GM23338 (cell line): ENCODE data around the gene DTX1. TPM values are rescaled to one million over a fixed set of nuclear protein-coding genes. Genes with fewer than 3 reads are reported as not detected.

ENCODE experiments used
- ATAC-seq: fragments of 200-7000 bp; cut with Tn5 transposase; 3 replicates; pipeline ENCODE4 v1.9.1; 2020
- DNase-seq: peaks from one replicate; pipeline ENCODE4 v3.0.0-alpha.2; 2015; ENCODE audit warnings: low spot score
- H2AFZ ChIP-seq: fragments of 200-600 bp; sonication (generic); 2 replicates; pipeline ENCODE4 v1.8.0; 2016; ENCODE audit warnings: antibody characterized with exemption, mild to moderate bottlenecking, moderate library complexity
- H3F3A ChIP-seq: fragments of 200-600 bp; sonication (generic); replicated peaks from 2 replicates; pipeline ENCODE4 v1.8.0; 2017; ENCODE audit warnings: antibody characterized with exemption, mixed run types, low read depth
- H3K27ac ChIP-seq: fragments of 200-600 bp; sonication (generic); 2 replicates; pipeline ENCODE4 v1.6.1; 2016; ENCODE audit warnings: low read depth
- H3K27me3 ChIP-seq: fragments of 200-600 bp; sonication (generic); 2 replicates; pipeline ENCODE4 v1.8.0; 2016; ENCODE audit warnings: mild to moderate bottlenecking, mixed run types, moderate library complexity; ENCODE audit not compliant: insufficient read depth
- H3K36me3 ChIP-seq: fragments of 200-600 bp; sonication (generic); 2 replicates; pipeline ENCODE4 v1.8.0; 2016; ENCODE audit warnings: mild to moderate bottlenecking; ENCODE audit not compliant: insufficient read depth
- H3K4me1 ChIP-seq: fragments of 200-600 bp; sonication (generic); 2 replicates; pipeline ENCODE4 v1.8.0; 2016; ENCODE audit warnings: mild to moderate bottlenecking, moderate library complexity; ENCODE audit not compliant: insufficient read depth
- H3K4me2 ChIP-seq: fragments of 200-600 bp; sonication (generic); 2 replicates; pipeline ENCODE4 v1.7.1; 2017; ENCODE audit warnings: mixed run types
- H3K4me3 ChIP-seq: fragments of 200-600 bp; sonication (generic); 2 replicates; pipeline ENCODE4 v1.6.1; 2016; ENCODE audit warnings: mixed run types
- H3K79me2 ChIP-seq: fragments of 200-600 bp; sonication (generic); replicated peaks from 2 replicates; pipeline ENCODE4 v1.8.0; 2017; ENCODE audit warnings: mild to moderate bottlenecking; ENCODE audit not compliant: insufficient read depth
- H3K9me2 ChIP-seq: fragments of 200-600 bp; sonication (generic); 2 replicates; pipeline ENCODE4 v1.8.0; 2017; ENCODE audit not compliant: insufficient read depth
- H4K20me1 ChIP-seq: fragments of 200-600 bp; sonication (generic); replicated peaks from 2 replicates; pipeline ENCODE4 v1.8.0; 2017; ENCODE audit warnings: mild to moderate bottlenecking; ENCODE audit not compliant: insufficient read depth
- H3K27ac Mint-ChIP-seq: 2 replicates; pipeline ENCODE4 v1.8.0; 2020; ENCODE audit warnings: inconsistent platforms, mild to moderate bottlenecking, moderate library complexity, mixed read lengths
- H3K27me3 Mint-ChIP-seq: 3 replicates; pipeline ENCODE4 v1.8.0; 2022; ENCODE audit warnings: low read depth, mild to moderate bottlenecking, moderate library complexity, mixed read lengths, inconsistent platforms; ENCODE audit not compliant: insufficient read depth, poor library complexity
- H3K36me3 Mint-ChIP-seq: 3 replicates; pipeline ENCODE4 v1.8.0; 2021; ENCODE audit warnings: low read depth, mild to moderate bottlenecking, inconsistent platforms, moderate library complexity, mixed read lengths
- H3K4me1 Mint-ChIP-seq: 3 replicates; pipeline ENCODE4 v1.8.0; 2020; ENCODE audit warnings: mild to moderate bottlenecking, inconsistent platforms, mixed read lengths
- H3K4me3 Mint-ChIP-seq: 3 replicates; pipeline ENCODE4 v1.8.0; 2021; ENCODE audit warnings: moderate library complexity, mild to moderate bottlenecking, inconsistent platforms, mixed read lengths
- H3K9me3 Mint-ChIP-seq: 3 replicates; pipeline ENCODE4 v1.8.0; 2020; ENCODE audit warnings: moderate library complexity, mild to moderate bottlenecking, inconsistent platforms, mixed read lengths
- CREB1 ChIP-seq: fragments of 250-450 bp; sonication (Bioruptor Pico); IDR thresholded peaks from 2 replicates; pipeline ENCODE4 v1.5.0; 2020; ENCODE audit warnings: low read depth, mild to moderate bottlenecking, moderate library complexity
- EZH2 ChIP-seq: fragments of 200-600 bp; sonication (generic); IDR thresholded peaks from one replicate; pipeline ENCODE4 v1.8.0; 2017; ENCODE audit warnings: antibody characterized with exemption, mild to moderate bottlenecking, low read depth; ENCODE audit not compliant: unreplicated experiment
- NANOG ChIP-seq: IDR thresholded peaks from 2 replicates; pipeline ENCODE4 v1.6.1; 2016; ENCODE audit warnings: antibody characterized with exemption, borderline replicate concordance
- STAT1 ChIP-seq: IDR thresholded peaks from one replicate; pipeline ENCODE4 v1.6.1; 2016; ENCODE audit warnings: antibody characterized with exemption; ENCODE audit not compliant: unreplicated experiment
- ZNF114 ChIP-seq: fragments of 250-450 bp; sonication (Bioruptor Pico); IDR thresholded peaks from 2 replicates; pipeline ENCODE4 v1.5.0; 2020; ENCODE audit warnings: mild to moderate bottlenecking, moderate library complexity
- polyA plus RNA-seq: library from polyadenylated mRNA; unstranded; fragments of >200 nt; fragmentation: Nextera tagmentation; extraction: Ambion mirVana; gene quantifications from 2 replicates; pipeline ENCODE4 v1.2.1, GENCODE V29; 2016
- total RNA-seq: library from RNA; depleted of rRNA; stranded (reverse); fragments of >200 nt; shearing (Covaris generic); gene quantifications from 2 replicates; pipeline ENCODE4 v1.2.3, GENCODE V29; 2014
- TF ChIP-seq, protein P1 (sequence below), 2 experiments: fragments of 200-600 bp in 1 of 2; sonication (generic) in 1 of 2; conservative IDR thresholded peaks; 2 replicates each; pipeline versions ENCODE4 v1.5.1 to v1.6.1; 2016 to 2017; ENCODE audit warnings: antibody characterized with exemption in 2 of 2, low read depth in 2 of 2, mild to moderate bottlenecking in 2 of 2, moderate library complexity in 1 of 2
- TF ChIP-seq, protein P2 (sequence below): IDR thresholded peaks from 2 replicates; pipeline ENCODE4 v1.6.1; 2016; ENCODE audit warnings: antibody characterized with exemption
- TF ChIP-seq, protein P3 (sequence below): IDR thresholded peaks from one replicate; pipeline ENCODE4 v1.6.1; 2018; ENCODE audit warnings: antibody characterized with exemption; ENCODE audit not compliant: unreplicated experiment

The DTX1 gene
- total and polyA plus RNA-seq, 2 experiments from 2014 or later, result 1.6 to 9.0 TPM

DNA sequence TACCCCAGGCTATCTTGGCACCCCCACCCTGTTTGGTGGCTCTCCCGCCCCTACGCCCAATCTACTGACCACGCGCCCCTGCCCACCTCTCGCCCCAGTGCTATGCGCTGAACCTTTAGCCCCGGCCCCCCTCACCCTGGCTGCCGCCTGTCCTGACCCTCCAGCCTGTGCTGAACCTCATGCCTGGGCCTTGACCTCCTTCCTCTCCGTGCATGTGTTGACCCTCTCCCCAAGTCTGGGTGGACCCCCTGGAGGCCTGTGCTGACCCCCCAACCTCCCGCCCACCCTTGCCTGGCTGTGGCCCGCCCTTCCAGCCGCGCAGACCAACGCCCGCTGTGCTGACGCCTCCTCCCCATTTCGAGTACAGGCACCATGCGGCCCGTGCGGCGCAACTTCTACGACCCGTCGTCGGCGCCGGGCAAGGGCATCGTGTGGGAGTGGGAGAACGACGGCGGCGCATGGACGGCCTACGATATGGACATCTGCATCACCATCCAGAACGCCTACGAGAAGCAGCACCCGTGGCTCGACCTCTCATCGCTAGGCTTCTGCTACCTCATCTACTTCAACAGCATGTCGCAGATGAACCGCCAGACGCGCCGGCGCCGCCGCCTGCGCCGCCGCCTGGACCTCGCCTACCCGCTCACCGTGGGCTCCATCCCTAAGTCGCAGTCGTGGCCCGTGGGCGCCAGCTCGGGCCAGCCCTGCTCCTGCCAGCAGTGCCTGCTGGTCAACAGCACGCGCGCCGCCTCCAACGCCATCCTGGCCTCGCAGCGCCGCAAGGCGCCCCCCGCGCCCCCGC is 20.7 kb downstream of the DTX1 start:
- H3K4me1 ChIP-seq, result no peaks in the 10 kb centered on the region
- 0 out of 2 replicates have a peak, but pooled peaks cover 2% of the 10 kb centered on the region for H4K20me1 ChIP-seq
- peaks cover 36% of the 10 kb centered on the region for H3K27me3 ChIP-seq
- Mint-ChIP-seq H3K4me3 (peak overlapping the region; percentile 67), H3K27me3 (peaks cover 38% of the 10 kb centered on the region), H3K36me3 (no peaks in the 10 kb centered on the region), H3K9me3 (no peaks in the 10 kb centered on the region), H3K27ac (no peak overlapping the region), H3K4me1 (peaks cover 15% of the 10 kb centered on the region)
- H3K4me3 ChIP-seq, result peak overlapping the region; percentile 64
- no peak overlapping the region for H3K27ac ChIP-seq
- no peaks in the 10 kb centered on the region for H3K9me2 ChIP-seq
- no peaks in the 10 kb centered on the region for H3K79me2 ChIP-seq
- peak overlapping the region; percentile 91 for H2AFZ ChIP-seq
- ATAC-seq (peak; percentile 62), DNase-seq (peak; percentile 48)
- TF ChIP-seq NANOG (no peak), CREB1 (no peak), EZH2 (peak; percentile 66), ZNF114 (CRISPR knock-in tag) (no peak)
- no peaks in the 10 kb centered on the region for H3F3A ChIP-seq
- H3K36me3 ChIP-seq, result no peaks in the 10 kb centered on the region
- peak overlapping the region; percentile 82 for H3K4me2 ChIP-seq

DNA sequence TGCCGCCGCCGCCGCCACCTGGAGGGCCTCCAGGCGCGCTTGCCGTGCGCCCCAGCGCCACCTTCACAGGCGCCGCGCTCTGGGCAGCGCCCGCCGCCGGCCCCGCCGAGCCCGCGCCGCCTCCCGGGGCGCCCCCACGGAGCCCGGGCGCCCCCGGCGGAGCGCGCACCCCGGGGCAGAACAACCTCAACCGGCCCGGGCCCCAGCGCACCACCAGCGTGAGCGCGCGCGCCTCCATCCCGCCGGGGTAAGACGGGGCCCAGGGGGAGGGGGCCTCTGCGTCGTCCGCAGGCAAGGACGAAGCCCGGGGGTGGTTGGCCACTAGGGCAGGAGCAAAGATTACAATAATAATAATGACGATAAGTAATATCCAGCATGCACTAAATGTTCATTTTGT is 21.3 kb downstream of the DTX1 start:
- ATAC-seq (peak; percentile 54), DNase-seq (peak; percentile 43)
- Mint-ChIP-seq H3K4me1 (peaks cover 15% of the 10 kb centered on the region), H3K36me3 (no peaks in the 10 kb centered on the region), H3K27me3 (peaks cover 38% of the 10 kb centered on the region), H3K27ac (no peak overlapping the region), H3K4me3 (peak overlapping the region; percentile 57), H3K9me3 (no peaks in the 10 kb centered on the region)
- Histone ChIP-seq H3K36me3 (no peaks in the 10 kb centered on the region), H3K9me2 (no peaks in the 10 kb centered on the region), H3K4me2 (peak overlapping the region; percentile 82), H3K27ac (no peak overlapping the region), H2AFZ (no peak overlapping the region), H3K4me1 (no peaks in the 10 kb centered on the region), H3K4me3 (peak overlapping the region; percentile 64), H3K27me3 (peaks cover 36% of the 10 kb centered on the region), H4K20me1 (0 out of 2 replicates have a peak, but pooled peaks cover 2% of the 10 kb centered on the region), H3F3A (no peaks in the 10 kb centered on the region), H3K79me2 (no peaks in the 10 kb centered on the region)
- TF ChIP-seq EZH2, result peak; percentile 2
- TF ChIP-seq NANOG, result no peak
- TF ChIP-seq, protein P1, sequence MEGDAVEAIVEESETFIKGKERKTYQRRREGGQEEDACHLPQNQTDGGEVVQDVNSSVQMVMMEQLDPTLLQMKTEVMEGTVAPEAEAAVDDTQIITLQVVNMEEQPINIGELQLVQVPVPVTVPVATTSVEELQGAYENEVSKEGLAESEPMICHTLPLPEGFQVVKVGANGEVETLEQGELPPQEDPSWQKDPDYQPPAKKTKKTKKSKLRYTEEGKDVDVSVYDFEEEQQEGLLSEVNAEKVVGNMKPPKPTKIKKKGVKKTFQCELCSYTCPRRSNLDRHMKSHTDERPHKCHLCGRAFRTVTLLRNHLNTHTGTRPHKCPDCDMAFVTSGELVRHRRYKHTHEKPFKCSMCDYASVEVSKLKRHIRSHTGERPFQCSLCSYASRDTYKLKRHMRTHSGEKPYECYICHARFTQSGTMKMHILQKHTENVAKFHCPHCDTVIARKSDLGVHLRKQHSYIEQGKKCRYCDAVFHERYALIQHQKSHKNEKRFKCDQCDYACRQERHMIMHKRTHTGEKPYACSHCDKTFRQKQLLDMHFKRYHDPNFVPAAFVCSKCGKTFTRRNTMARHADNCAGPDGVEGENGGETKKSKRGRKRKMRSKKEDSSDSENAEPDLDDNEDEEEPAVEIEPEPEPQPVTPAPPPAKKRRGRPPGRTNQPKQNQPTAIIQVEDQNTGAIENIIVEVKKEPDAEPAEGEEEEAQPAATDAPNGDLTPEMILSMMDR (conservative IDR thresholded peaks at IDR 0.05; ENCODE audit: low read depth in 2 of 2), result no peak

DNA sequence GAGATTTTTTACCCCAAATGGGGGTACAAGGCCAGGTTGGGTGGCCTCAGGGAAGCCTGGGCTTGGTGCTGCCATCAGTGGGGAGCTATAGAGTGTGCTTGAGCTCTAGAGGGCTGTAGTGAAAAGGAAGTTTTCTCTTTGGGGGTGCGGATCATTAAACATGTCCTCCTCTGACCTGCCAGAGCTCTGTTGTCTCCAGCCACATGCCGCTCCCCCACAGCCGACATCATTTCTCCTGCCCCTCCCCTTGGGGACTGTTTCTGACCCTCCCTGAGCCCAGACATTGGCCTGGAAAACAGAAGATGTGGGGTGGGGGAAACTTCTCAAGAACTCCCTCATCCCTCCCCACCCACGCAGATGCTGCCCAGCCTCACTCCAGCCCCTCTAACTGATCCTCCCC is 25.3 kb downstream of the DTX1 start:
- TF ChIP-seq, protein P1 (conservative IDR thresholded peaks at IDR 0.05; ENCODE audit: low read depth in 2 of 2), result no peak
- no peak for TF ChIP-seq STAT1
- no peak for TF ChIP-seq ZNF114 (CRISPR knock-in tag)
- TF ChIP-seq CREB1, result no peak
- no peak for TF ChIP-seq EZH2
- TF ChIP-seq, protein P2, sequence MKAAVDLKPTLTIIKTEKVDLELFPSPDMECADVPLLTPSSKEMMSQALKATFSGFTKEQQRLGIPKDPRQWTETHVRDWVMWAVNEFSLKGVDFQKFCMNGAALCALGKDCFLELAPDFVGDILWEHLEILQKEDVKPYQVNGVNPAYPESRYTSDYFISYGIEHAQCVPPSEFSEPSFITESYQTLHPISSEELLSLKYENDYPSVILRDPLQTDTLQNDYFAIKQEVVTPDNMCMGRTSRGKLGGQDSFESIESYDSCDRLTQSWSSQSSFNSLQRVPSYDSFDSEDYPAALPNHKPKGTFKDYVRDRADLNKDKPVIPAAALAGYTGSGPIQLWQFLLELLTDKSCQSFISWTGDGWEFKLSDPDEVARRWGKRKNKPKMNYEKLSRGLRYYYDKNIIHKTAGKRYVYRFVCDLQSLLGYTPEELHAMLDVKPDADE, result no peak
- TF ChIP-seq, protein P3, sequence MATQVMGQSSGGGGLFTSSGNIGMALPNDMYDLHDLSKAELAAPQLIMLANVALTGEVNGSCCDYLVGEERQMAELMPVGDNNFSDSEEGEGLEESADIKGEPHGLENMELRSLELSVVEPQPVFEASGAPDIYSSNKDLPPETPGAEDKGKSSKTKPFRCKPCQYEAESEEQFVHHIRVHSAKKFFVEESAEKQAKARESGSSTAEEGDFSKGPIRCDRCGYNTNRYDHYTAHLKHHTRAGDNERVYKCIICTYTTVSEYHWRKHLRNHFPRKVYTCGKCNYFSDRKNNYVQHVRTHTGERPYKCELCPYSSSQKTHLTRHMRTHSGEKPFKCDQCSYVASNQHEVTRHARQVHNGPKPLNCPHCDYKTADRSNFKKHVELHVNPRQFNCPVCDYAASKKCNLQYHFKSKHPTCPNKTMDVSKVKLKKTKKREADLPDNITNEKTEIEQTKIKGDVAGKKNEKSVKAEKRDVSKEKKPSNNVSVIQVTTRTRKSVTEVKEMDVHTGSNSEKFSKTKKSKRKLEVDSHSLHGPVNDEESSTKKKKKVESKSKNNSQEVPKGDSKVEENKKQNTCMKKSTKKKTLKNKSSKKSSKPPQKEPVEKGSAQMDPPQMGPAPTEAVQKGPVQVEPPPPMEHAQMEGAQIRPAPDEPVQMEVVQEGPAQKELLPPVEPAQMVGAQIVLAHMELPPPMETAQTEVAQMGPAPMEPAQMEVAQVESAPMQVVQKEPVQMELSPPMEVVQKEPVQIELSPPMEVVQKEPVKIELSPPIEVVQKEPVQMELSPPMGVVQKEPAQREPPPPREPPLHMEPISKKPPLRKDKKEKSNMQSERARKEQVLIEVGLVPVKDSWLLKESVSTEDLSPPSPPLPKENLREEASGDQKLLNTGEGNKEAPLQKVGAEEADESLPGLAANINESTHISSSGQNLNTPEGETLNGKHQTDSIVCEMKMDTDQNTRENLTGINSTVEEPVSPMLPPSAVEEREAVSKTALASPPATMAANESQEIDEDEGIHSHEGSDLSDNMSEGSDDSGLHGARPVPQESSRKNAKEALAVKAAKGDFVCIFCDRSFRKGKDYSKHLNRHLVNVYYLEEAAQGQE, result no peak
- no peak overlapping the region for H3K4me3 Mint-ChIP-seq
- ATAC-seq (no peak), DNase-seq (no peak)
- Histone ChIP-seq H3K4me2 (no peak overlapping the region), H3K4me3 (no peak overlapping the region), H2AFZ (no peak overlapping the region), H3K9me2 (no peaks in the 10 kb centered on the region), H3K27ac (no peak overlapping the region), H3K27me3 (peaks cover 24% of the 10 kb centered on the region), H3K36me3 (no peaks in the 10 kb centered on the region), H3K79me2 (no peaks in the 10 kb centered on the region), H3F3A (no peaks in the 10 kb centered on the region), H3K4me1 (peaks cover under 1% of the 10 kb centered on the region; the same call in 1 of the 2 replicates), H4K20me1 (peaks cover 2% of the 10 kb centered on the region; the same call in 1 of the 2 replicates)
- no peaks in the 10 kb centered on the region for H3K36me3 Mint-ChIP-seq
- peaks cover 14% of the 10 kb centered on the region for H3K4me1 Mint-ChIP-seq
- H3K27ac Mint-ChIP-seq, result no peak overlapping the region
- no peaks in the 10 kb centered on the region for H3K9me3 Mint-ChIP-seq
- peaks cover 41% of the 10 kb centered on the region for H3K27me3 Mint-ChIP-seq
